GM21447 (cell line): ENCODE results near the gene KLHL29.
"Not testable (repeated sequence)": the region's sequence is repeated elsewhere in the genome, so short reads cannot be mapped to it uniquely, and the experiment has no call there.

Source experiments
- ATAC-seq: cut with Tn5 transposase; IDR thresholded peaks from one replicate; pipeline ENCODE4 v1.9.1; 2021; ENCODE audit not compliant: unreplicated experiment

KLHL29 gene

GRCh38 chr2:23698721-23699579 lies 314.0 kb downstream of the KLHL29 start:
- ATAC-seq, result no peak

GRCh38 chr2:23699580-23699925 lies 314.6 kb downstream of the KLHL29 start:
- ATAC-seq, result no peak

- ATAC-seq, result no peak
Observed at GRCh38 chr2:23700627-23701026, 315.6 kb downstream of the KLHL29 start.

GRCh38 chr2:23703037-23703582 lies 318.1 kb downstream of the KLHL29 start:
- no peak for ATAC-seq

- no peak for ATAC-seq
Observed at GRCh38 chr2:23703583-23704385, 318.8 kb downstream of the KLHL29 start.

GRCh38 chr2:23705771-23706612 lies 321.0 kb downstream of the KLHL29 start:
- ATAC-seq, result no peak

GRCh38 chr2:23706613-23707078 lies 321.7 kb downstream of the KLHL29 start:
- no peak for ATAC-seq

GRCh38 chr2:23707096-23707495 lies 322.1 kb downstream of the KLHL29 start:
- ATAC-seq, result no peak

- no peak for ATAC-seq
Observed at GRCh38 chr2:23708771-23709170, 323.8 kb downstream of the KLHL29 start.

- no peak for ATAC-seq
Observed at GRCh38 chr2:23709311-23709710, 324.3 kb downstream of the KLHL29 start.

GRCh38 chr2:23711979-23712755 lies 327.2 kb downstream of the KLHL29 start:
- no peak for ATAC-seq

GRCh38 chr2:23712756-23713151 lies 327.8 kb downstream of the KLHL29 start:
- no peak for ATAC-seq

- no peak for ATAC-seq
Observed at GRCh38 chr2:23713351-23713750, 328.4 kb downstream of the KLHL29 start.

- ATAC-seq, result no peak
Observed at GRCh38 chr2:23718931-23719700, 334.1 kb downstream of the KLHL29 start.

GRCh38 chr2:23719716-23720115 lies 334.7 kb downstream of the KLHL29 start:
- ATAC-seq, result no peak

GRCh38 chr2:23720705-23721453 lies 335.9 kb downstream of the KLHL29 start:
- no peak for ATAC-seq

GRCh38 chr2:23721454-23721826 lies 336.5 kb downstream of the KLHL29 start:
- no peak for ATAC-seq

- ATAC-seq, result no peak
Observed at GRCh38 chr2:23722255-23722654, 337.3 kb downstream of the KLHL29 start.

GRCh38 chr2:23723029-23723428 lies 338.1 kb downstream of the KLHL29 start:
- ATAC-seq, result not testable (repeated sequence)
